NCI-H2196 treated with DMSO at 0.1 percent for 48 hours (cell line): ENCODE results near the gene RDH16.

Experiments used
- DNase-seq: peaks from one replicate; lab custom pipeline; 2025; ENCODE audit not compliant: unreplicated experiment; lab: John Stamatoyannopoulos, UW

RDH16 gene

GRCh38 chr12:56957229-56958052, at the start of gene RDH16:
Gene RDH16 (minus strand): TSS chr12:56957608. CDS start chr12:56957462, 146 bp downstream.
- no peak for DNase-seq

GRCh38 chr12:57006809-57007475, 49.5 kb upstream of the RDH16 start:
- no peak for DNase-seq

DNA sequence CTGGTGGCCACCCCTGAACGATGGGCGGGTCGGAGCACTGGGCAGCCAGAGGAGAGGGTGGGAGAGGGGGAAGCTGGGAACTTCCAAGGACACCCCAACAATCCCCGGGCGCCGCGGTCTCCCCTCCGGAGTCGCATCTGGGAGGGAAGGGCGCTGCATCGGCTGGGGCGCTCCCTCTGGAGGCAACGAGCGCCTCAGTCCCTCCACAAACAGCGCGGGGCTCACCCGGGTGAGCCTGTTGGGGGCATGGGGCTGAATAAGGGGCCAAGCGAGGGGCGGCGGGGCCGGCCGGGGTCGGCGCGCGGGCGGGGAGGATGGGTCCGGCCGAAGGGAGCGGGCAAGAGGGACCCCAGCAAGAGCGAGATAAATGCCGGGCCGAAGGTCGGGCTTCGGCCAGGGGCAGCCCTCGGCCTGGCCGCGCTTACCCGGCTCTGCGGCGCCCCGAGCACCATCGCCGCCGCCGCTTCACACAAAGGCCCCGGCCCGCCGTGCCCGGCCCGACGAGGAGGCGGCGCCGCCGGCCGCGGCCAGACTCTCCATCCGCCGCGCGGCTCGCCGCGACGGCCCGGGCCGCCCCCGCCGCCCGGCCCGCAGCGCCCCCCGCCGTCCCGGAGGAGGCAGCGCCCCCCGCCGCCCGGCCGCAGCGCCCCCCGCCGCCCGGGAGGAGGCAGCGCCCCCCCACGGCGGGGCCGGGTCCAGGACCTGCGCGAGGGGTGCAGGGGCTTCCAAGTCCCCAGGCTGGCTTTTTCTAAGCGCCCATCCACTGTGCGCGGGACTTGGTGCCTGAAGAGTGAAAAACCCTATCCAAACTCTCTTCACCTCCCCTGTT, 48.8 kb upstream of the RDH16 start, which contains the start of gene ZBTB39:
Gene ZBTB39 (minus strand): TSS at position 567 of the 829 bp plus-strand sequence. CDS start 1,629 bp downstream, outside the sequence.
- DNase-seq, result peak; percentile 22

DNA sequence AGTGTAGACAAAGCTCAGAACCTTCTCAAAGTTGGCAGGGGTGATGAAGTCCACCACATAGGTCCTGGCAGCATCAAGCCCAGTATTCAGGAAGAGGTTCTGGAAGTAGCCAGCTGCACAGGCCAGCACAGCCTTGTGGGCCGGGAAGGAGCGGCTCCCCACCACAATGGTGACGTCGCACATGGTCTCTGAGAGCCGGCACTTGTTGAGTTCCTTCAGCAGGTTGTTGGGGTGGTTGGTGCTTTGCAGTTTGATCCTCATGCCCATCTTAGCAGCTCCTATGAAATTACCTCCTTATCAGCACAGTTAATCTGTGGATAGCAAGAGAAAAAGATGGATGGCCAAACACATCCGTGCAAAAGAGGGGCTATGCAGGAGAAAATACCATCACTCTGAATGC, 47.2 kb upstream of the RDH16 start:
- DNase-seq, result no peak

DNA sequence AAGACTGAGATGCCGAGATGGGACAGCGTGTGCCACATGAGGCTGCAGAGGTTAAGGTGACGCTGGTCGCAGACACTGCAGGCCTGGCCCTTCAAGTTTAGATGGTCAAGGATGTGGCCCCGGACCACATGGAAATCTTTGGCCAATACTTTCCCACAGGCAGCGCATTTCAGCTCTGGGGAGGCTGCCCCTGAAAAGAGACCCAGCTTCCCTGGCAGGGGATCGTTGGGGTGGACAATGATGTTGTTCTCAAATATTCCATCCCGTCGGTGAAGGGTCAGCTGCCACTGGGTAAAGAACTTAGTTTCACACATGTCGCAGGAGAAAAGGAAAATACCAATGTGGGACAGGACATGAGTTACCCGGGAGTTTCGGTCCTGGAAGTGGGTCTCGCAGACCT, 46.0 kb upstream of the RDH16 start:
- DNase-seq, result no peak

DNA sequence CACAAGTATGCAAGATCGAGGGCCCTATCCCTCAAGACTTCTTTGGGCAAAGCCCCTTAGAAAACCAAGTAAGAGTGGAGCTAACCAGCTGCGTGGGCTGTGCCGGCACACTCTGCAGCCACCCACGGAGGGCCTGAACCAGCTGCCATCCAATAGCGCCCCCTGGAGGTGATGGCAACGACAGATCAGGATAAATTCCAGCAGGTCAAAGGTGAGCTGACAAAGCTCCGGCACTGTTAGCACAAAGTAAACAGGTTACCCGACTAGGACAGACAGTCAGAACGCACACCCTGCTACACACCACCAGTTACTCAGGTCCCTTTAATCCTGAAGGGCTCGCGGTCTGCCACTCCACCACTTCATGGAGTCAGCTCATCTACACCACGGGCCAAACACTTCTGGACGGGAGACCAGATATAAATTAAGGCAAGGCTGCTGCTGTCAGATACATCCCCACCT, 44.1 kb upstream of the RDH16 start:
- DNase-seq, result peak; percentile 68

GRCh38 chr12:57000393-57000792, 43.0 kb upstream of the RDH16 start:
- DNase-seq, result no peak

GRCh38 chr12:56999456-56999855, 42.0 kb upstream of the RDH16 start:
- no peak for DNase-seq

DNA sequence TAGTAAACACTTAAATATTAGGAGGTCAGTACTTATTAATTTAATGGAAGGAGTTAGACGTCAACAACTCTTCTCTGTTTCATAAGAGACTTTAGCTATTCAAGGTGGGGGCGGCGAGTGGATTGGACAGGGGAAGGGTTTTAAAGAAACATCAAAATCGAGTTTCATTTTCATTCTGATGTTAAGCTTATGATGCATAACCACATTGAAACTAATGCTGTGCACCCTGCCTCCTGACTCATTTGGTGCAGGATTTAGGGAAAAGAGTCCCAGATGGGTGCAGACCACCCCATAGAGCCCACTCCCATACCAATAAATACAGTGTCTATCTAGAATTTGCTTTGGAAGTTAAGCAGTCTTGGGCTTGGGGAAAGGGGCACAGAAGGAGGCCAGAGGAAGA, 41.6 kb upstream of the RDH16 start:
- no peak for DNase-seq

DNA sequence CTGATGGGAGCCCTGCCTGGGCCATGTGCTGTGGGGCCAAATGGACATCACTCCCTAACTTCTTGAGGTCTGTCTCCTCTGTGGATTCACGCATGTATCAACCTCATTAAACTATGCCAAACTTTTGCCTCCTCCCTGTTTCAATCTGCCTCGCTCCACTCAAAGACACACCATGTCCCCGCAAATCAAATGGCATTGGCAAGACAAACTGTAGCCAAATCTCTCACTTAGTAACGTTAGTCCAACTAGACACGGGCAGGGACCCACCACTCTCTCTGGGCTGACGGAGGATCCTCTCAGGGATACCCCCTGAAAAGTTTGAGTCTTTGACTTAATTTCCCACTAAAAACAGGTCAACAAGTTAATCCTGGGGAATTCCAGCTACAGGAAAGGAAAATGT, 40.9 kb upstream of the RDH16 start:
- DNase-seq, result no peak

DNA sequence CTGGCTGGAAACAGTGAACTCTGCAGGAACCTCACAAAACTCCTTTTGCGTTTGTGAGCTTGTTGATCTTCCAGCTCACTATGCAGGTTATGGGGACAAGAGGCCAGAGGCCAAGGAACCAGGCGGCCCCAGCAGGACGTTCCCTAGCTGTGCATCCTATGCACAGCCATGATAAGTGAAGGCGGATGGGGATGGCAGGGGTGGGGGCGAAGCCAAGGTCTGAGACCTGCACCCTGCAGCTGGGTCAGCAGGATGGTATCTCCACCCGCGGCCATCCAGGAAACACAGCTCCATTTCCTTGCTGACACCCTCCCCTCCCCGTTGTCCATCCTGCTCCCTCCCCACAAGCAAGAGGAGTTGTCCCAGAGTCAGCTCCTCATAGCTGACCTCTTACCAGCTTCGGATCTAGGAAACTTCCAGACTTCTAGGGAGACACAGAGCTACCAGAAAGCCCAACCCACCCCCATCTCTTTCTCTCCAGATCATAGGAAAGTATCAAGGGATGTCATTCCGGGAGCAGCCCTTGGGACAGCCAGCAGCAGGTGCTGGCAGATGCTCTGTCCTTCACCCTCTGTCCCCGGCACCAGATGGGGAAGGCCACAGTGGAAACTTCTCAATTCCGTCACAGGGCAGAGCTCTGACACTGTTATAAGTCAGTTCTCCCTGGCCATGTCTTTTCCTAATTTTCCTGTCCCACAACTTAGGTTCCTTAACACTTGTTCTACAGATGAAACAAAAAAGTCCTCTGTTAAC, 39.6 kb upstream of the RDH16 start:
- DNase-seq, result no peak

GRCh38 chr12:56995930-56996496, 38.6 kb upstream of the RDH16 start:
- no peak for DNase-seq

DNA sequence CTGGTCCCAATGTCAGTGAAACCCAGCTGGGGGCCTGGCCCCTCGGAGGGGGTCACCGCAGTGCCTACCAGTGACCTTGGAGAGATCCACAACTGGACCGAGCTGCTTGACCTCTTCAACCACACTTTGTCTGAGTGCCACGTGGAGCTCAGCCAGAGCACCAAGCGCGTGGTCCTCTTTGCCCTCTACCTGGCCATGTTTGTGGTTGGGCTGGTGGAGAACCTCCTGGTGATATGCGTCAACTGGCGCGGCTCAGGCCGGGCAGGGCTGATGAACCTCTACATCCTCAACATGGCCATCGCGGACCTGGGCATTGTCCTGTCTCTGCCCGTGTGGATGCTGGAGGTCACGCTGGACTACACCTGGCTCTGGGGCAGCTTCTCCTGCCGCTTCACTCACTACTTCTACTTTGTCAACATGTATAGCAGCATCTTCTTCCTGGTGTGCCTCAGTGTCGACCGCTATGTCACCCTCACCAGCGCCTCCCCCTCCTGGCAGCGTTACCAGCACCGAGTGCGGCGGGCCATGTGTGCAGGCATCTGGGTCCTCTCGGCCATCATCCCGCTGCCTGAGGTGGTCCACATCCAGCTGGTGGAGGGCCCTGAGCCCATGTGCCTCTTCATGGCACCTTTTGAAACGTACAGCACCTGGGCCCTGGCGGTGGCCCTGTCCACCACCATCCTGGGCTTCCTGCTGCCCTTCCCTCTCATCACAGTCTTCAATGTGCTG, 38.0 kb upstream of the RDH16 start:
- no peak for DNase-seq

GRCh38 chr12:56994231-56994746, 36.9 kb upstream of the RDH16 start:
- no peak for DNase-seq

GRCh38 chr12:56993346-56993745, 35.9 kb upstream of the RDH16 start:
- DNase-seq, result no peak

DNA sequence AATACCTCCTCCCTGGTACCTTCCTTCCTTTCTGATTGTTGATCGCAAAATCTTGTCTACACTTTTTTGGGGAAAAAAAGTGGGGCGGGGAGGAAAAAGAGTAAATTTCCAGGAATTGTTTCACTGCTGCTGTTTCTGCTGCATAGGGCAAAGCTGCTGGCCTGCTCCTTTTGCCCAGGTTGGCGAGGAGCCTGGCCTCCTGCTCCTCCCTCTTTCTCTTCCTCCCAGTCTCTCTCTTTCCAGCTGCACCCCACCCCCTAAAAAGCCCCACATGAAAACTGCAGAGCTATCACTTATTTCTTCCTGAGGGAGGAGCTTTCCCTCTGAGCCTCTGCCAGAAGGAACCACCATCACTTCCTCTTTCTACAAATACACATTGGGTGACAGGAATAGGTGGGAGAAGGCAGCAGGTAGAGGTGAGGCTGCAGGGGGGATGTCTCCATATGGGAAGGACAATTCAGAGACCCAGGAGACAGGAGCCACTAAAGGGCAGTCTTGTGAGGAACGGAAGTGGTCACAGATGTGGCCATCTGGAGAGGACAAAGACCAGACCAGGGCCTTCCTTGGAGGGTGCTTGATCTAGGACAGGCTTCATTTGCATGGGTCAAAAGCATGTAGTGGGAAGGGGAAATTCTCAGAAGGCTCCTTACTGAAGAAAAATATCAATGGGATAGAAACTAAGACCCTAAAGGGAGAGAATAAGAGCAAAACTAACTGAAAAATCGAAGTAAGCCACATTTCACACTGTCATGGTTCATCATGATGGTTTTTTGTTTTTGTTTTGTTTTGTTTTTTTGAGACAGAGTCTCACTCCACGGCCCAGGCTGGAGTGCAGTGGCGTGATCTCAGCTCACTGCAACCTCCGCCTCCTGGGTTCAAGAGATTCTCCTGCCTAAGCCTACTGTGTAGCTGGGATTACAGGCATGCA, 34.2 kb upstream of the RDH16 start:
- DNase-seq, result peak; percentile 8

DNA sequence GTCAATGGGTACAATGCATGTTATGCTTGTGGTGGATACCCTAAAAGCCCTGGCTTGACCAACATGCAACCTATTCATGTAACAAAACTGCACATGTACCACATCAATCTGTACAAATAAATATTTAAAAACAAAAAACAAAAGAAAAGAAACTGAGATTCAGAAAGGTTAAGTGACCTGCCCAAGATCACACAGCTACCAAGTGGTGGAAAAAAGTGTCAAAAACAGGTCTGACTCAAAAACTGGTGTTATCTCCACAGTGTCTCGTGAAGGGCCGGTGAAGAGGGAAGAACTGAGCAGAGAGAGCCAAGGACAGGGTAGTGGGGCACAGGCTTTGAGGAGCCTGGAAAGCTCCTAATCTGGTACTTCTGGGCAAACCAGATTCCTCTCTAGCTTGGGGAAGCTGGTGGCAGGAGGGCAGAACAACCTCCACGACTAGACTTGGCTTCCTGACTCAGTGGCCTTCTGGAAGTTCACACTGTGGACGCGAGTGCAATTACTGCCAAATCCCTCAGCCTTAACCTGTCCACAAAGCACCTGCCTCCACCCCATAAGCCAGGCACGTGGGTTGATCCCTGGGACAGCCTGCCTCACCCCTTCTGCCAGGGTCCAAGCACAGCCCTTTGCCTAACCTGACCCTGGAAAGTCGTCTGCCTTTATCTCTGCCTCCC, 33.4 kb upstream of the RDH16 start:
- no peak for DNase-seq
